CD4-positive, alpha-beta T cell treated with Interleukin-12 subunit alpha and Interleukin-12 subunit beta, for 1 hour (primary cell): ENCODE results near the gene TGFBR3.
"Not testable (repeated sequence)": the region's sequence is repeated elsewhere in the genome, so short reads cannot be mapped to it uniquely, and the experiment has no call there.

ENCODE experiments used
- DNase-seq: peaks from one replicate; pipeline ENCODE4 v3.0.0-alpha.2; 2020

The TGFBR3 gene

GRCh38 chr1:91847851-91848250, 38.1 kb downstream of the TGFBR3 start:
- no peak for DNase-seq

- no peak for DNase-seq
Measured at GRCh38 chr1:91846639-91847013, 39.3 kb downstream of the TGFBR3 start.

DNA sequence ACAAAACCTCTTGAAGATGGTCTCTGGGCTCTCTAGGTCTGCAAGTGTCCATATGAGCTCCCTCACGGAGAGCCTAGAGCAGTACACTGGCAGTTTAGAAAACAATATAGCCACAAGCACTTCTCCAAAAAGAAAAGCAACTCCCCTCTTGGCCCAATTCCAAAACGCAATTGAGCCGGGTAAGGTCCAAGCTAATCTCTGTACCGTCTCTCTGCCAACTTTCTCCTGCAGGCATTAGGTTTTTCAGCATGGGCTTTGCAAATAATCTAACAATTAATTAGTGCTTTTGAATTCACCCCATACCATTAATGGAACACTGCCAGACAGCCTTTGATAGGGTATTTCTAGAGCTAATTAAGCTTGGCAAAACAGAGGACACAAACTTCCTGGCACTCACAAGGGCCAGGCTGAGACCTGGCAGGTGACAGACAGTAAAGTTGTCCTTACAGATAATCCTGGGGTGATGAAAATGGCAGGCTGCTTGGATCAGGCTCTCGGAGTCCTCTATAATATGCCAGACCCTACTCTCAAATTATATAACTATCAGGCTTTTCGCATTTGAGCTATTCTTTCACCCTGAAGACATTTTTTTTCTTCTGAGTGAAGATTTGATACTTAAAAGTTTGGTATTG, 39.8 kb downstream of the TGFBR3 start:
- no peak for DNase-seq

DNA sequence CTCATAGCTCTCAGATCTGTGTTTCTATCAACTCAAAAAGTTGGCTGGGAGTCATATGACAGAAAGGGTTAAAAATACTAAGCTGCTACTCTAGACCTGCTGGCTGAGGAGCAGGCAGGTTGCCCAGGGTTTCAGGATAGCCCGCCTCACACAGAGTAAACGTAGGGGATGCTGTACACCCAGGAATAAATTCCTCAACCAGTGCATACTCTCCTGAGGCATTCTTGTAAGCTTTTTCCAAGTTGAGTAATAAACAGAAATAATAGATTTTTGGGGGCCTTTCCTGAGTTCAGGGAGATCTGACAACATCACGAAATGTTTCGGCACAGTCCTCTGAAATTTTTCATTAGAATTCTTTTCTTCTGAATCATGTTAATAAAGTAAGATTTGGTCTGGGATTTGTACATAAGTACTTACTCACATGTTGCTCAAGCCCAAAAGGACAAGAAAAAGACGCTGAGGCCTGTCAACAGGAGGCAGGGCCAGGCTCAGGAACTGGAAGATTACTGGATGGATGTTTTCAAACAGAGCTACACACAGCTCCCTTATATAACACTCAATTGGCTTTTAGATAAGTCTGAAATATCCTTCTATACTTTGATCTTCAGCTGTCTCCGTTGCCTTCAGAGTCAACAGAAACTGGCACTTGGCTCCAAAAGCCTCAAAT, 41.0 kb downstream of the TGFBR3 start:
- no peak for DNase-seq

DNA sequence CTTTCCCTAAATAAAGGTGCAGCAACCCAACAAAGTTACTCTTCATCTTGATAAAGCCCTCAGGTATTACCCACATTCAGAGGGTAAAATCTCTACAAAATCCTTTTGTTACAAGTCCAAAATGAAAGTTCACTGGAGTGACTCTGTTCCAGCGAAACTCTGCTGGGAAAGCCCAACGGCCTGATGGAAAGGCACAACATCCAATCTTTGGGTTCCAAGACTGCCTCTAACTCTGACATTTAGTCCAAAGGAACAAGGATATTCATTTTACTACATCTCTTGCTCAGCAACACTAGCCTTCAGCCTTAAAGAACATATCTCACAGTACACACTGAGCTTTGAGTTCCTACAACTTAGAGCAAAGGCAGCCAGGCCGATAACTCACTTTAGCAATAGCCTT, 42.1 kb downstream of the TGFBR3 start:
- DNase-seq, result no peak

DNA sequence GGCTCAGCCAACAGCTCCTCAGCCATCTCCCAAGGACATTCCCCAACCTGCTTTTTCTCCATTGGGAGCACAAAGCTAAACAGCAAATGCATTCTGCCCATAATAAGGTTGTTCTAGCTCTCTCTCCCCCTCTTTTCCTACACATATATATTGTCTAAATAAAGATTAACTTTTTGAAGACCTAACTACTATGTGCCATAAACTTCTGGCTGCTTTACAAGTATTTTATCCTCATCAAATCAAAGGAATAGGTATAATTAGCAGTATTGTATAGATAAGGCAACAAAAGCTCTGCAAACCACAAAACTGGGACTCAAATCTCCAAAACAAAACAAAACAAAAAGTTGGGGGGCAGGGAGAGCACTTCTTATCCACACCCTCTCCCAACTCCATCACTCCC, 43.4 kb downstream of the TGFBR3 start:
- no peak for DNase-seq

GRCh38 chr1:91842056-91842455, 43.9 kb downstream of the TGFBR3 start:
- DNase-seq, result no peak

GRCh38 chr1:91840276-91840675, 45.7 kb downstream of the TGFBR3 start:
- DNase-seq, result not testable (repeated sequence)

DNA sequence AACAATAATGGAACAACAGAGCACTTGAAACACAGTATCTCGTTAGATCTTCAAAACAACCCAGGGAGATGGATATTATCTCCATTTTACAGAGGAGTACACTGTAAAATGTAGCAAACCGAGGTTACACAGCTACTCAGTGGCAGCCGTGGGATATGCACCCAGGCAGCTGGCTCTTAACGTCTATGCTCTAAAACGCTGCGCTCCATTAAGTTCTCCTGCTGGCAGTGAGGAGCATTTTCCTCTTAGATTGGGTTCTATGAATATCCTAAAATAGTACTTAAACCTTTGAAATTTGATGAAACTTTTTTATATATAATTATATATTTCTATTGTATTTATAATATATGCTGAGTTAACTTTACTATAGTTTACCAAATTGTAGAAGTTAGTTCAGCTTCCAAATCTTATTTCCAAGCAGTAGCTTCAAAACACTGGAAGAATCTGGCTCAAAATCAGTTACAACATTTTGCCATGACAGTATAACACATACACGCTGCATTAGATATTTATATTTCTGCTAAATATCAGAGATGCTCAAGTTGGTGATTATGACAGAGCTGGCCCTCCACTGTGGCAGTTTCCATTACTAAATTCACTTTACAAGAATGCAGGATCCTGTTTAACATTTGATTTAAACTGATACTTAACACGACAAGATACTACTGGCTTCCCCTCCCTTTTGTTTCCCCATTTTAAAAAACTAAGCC, 49.5 kb downstream of the TGFBR3 start:
- DNase-seq, result no peak

- DNase-seq, result no peak
Measured at GRCh38 chr1:91835087-91835521, 50.8 kb downstream of the TGFBR3 start.

- DNase-seq, result not testable (repeated sequence)
Measured at GRCh38 chr1:91834549-91834948, 51.4 kb downstream of the TGFBR3 start.

- no peak for DNase-seq
Measured at GRCh38 chr1:91833946-91834345, 52.0 kb downstream of the TGFBR3 start.

GRCh38 chr1:91831132-91831930, 54.6 kb downstream of the TGFBR3 start:
- DNase-seq, result no peak

DNA sequence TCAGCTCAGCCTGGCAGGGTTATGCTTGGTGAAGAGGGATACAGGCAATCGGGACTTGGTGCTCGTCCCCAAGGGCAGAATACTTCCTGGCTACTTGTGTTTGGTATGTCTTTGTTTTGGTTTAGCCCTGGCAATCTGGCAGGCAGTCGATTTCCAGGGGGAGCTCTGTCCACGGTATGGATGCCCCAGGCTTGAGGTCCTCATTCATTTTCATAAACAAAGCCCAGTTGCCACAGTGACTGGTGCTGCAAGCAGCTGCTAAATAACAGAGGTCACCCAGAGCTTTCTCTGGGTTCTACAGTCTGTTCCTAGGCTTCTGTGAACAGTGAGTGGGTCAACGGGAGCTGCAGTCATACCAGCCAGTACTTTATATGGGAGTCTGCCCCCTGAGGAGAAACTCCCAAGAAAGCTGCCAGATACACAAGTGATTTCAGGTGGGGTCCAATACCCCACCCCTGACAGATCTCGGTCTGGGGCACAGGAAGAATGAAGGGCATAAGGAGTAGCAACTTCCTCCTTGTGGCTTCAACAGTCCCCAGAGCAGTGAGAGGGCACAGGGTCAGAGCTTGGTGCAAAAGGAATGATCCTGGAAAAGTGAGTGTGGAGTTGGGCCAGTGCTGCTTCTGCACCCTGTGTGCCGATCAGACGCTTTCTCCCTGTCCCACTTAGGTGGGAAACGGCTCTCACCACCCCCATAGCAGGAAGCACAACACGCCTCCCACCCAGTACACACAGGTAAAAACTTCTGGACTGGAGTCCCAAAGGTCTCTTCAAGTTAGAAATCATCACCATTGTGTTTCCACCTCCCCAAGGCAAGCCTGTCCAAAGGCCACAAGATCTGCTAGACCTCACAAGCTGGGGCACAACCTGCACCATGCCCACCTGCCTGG, 55.5 kb downstream of the TGFBR3 start:
- DNase-seq, result no peak

- DNase-seq, result no peak
Measured at GRCh38 chr1:91829293-91830153, 56.4 kb downstream of the TGFBR3 start.

- DNase-seq, result no peak
Measured at GRCh38 chr1:91828583-91829281, 57.2 kb downstream of the TGFBR3 start.

DNA sequence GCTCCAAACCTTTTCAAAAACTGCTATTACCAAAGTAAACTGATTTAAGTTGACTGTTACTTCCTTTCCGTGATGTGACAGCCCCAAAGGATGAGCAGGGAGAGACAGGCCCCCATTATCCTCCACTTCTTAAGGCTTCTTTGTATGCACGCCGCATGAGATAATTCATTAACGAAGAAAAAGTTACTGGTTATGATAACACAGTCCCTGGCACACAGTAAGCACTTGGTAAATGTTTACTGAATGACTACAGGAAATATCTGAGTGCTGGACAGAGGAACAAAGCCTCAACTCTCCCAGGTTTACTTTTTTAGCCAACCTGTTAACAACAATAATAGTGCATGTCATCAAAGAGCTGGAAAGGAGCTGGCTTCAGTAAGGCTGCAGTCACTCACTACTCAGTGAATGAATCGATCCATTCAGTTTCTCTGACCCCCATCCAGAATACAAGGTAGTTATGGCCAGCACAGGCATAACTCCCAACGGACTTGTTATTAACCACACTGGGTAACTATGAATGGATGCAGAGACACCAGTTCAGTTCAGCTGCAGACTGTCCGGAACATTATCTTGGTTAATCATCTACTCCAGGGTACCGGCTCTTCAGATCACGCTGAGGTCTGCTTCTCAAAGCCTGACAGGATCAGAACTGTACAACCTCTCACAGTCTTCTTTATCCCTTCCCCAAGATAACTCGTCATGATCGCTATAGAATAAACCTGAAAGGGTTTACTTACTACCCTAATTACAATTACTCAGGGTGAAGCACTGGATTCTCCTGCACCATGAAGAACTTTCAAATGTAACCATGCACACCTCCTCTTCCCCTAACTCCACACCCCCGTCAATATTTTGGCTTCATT, 58.3 kb downstream of the TGFBR3 start:
- DNase-seq, result no peak

- DNase-seq, result no peak
Measured at GRCh38 chr1:91827087-91827458, 58.9 kb downstream of the TGFBR3 start.

DNA sequence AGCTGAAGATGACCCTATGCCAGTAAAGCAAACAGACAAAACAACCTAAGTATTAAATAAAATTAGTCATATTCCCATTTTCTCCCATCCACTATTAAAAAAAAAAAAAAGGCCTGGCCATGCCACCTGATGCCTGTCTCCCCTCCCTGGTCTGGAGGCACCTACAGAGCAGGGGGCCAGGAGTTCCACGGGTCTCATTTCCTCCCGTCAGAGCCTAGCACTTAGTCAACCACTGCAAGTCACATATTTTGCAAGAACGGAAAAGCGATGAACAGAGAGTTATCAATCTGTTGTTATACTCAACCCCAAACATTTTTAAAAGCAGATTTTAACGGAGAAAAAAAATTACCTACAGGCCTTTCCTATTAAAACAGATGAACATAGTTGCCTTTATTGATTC, 59.3 kb downstream of the TGFBR3 start:
- no peak for DNase-seq

GRCh38 chr1:91826248-91826647, 59.7 kb downstream of the TGFBR3 start:
- no peak for DNase-seq
